Right lobe of liver (tissue), 4 donors: ENCODE measurements around the gene CCDC121.

Experiments used
- POLR2A ChIP-seq: fragments of 450-650 bp; IDR thresholded peaks from one replicate; pipeline ENCODE4 v1.6.1; 2017; ENCODE audit warnings: antibody characterized with exemption, mild to moderate bottlenecking
- TF ChIP-seq, protein P1 (sequence below), 4 donors: fragments of 200-600 bp in 3 of 4; fragments of 450-650 bp in 1 of 4; IDR thresholded peaks; one replicate each; pipeline versions ENCODE4 v1.5.1 to v1.8.0; 2016 to 2022; ENCODE audit warnings: antibody characterized with exemption in 4 of 4, mild to moderate bottlenecking in 2 of 4
- donor health status: DM: no; HTN: no; CAD: no.
- donor health status: DM: no; HTN: no; CAD: no.
- donor health status: DM: no; HTN: yes; CAD: no.

DNA sequence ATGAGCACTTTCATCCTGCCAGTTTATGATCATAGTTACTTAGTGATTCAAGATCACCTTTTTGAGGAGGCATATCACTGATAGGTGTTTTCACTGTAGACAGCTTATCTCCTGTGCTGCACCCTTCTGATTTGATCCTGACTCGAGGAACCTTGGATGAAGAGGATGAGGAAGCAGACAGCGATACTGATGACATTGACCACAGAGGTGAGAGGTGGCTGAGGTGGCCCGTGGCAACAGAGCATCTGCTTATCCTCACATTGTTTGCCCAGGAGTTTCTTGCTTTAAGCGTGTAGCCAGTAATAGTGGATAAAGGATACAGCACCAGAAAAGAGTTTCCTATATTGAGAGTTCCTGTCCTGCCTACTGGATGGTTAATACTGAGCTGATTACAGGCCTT lies 18.9 kb upstream of the CCDC121 start:
- TF ChIP-seq, protein P1, sequence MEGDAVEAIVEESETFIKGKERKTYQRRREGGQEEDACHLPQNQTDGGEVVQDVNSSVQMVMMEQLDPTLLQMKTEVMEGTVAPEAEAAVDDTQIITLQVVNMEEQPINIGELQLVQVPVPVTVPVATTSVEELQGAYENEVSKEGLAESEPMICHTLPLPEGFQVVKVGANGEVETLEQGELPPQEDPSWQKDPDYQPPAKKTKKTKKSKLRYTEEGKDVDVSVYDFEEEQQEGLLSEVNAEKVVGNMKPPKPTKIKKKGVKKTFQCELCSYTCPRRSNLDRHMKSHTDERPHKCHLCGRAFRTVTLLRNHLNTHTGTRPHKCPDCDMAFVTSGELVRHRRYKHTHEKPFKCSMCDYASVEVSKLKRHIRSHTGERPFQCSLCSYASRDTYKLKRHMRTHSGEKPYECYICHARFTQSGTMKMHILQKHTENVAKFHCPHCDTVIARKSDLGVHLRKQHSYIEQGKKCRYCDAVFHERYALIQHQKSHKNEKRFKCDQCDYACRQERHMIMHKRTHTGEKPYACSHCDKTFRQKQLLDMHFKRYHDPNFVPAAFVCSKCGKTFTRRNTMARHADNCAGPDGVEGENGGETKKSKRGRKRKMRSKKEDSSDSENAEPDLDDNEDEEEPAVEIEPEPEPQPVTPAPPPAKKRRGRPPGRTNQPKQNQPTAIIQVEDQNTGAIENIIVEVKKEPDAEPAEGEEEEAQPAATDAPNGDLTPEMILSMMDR (IDR thresholded peaks at IDR 0.05) = no peak
- no peak for TF ChIP-seq POLR2A
